Vagina (tissue), 2 donors: Measurements from ENCODE around the gene PFKL. TPM values are rescaled to one million over a fixed set of nuclear protein-coding genes. Genes with fewer than 3 reads are reported as not detected.
"Not testable (repeated sequence)": the region's sequence is repeated elsewhere in the genome, so short reads cannot be mapped to it uniquely, and the experiment has no call there.

Source experiments
- DNase-seq, 2 donors: peaks; one replicate each; pipeline ENCODE4 v3.0.0-alpha.2; 2017; ENCODE audit errors: extremely low spot score in 2 of 2
- H3K27ac ChIP-seq: fragments of 200-600 bp; sonication (generic); one replicate; pipeline ENCODE4 v1.5.1; 2019
- H3K27me3 ChIP-seq: fragments of 200-600 bp; sonication (generic); one replicate; pipeline ENCODE4 v1.5.1; 2019
- H3K36me3 ChIP-seq, 2 donors: fragments of 200-600 bp; sonication (generic); one replicate each; pipeline ENCODE4 v1.5.1; 2017 to 2019
- H3K4me1 ChIP-seq: fragments of 200-600 bp; sonication (generic); one replicate; pipeline ENCODE4 v1.5.1; 2019
- H3K4me3 ChIP-seq, 2 donors: fragments of 200-600 bp; sonication (generic); 1 replicate in 1 of 2; 2 replicates in 1 of 2; pipeline ENCODE4 v1.5.1; 2016 to 2019
- H3K9me3 ChIP-seq: fragments of 200-600 bp; sonication (generic); one replicate; pipeline ENCODE4 v1.5.1; 2019
- CTCF ChIP-seq, 3 experiments: fragments of 450-650 bp in 2 of 3; fragments of 200-600 bp in 1 of 3; sonication (generic) in 1 of 3; IDR thresholded peaks; one replicate each; pipeline ENCODE4 v1.5.1; 2017 to 2019; ENCODE audit warnings: antibody characterized with exemption in 3 of 3, mild to moderate bottlenecking in 2 of 3, moderate library complexity in 2 of 3
- POLR2A ChIP-seq, 2 donors: fragments of 450-650 bp; IDR thresholded peaks; one replicate each; pipeline ENCODE4 v1.6.1; 2017; ENCODE audit warnings: antibody characterized with exemption in 2 of 2, mild to moderate bottlenecking in 2 of 2, moderate library complexity in 2 of 2
- POLR2AphosphoS5 ChIP-seq, 2 donors: sonication (generic); formaldehyde crosslinking; IDR thresholded peaks; one replicate each; pipeline ENCODE4 v1.9.0; 2017; ENCODE audit warnings: antibody characterized with exemption in 2 of 2, mild to moderate bottlenecking in 2 of 2, low read depth in 1 of 2; ENCODE audit not compliant: insufficient read depth in 1 of 2
- intact Hi-C: fragments of 100-400 bp; cut with DNase I; formaldehyde crosslinking; loops from one replicate; pipeline ENCODE4 v1.15.1; 2023
- total RNA-seq: library from RNA; depleted of rRNA; stranded (reverse); fragments of >200 nt; gene quantifications from one replicate; pipeline ENCODE4 v1.2.3, GENCODE V29; 2016

PFKL gene
- total RNA-seq, 1 donor from 2014 or later: 79.1 TPM

- TF ChIP-seq POLR2AphosphoS5 (IDR thresholded peaks at IDR 0.05; ENCODE audit: insufficient read depth in 1 of 2, low read depth in 1 of 2): no peak
- TF ChIP-seq POLR2A (IDR thresholded peaks at IDR 0.05): no peak
- no peak for TF ChIP-seq CTCF (IDR thresholded peaks at IDR 0.05)
- Histone ChIP-seq H3K4me1 (no peaks in the 10 kb centered on the region), H3K27ac (no peak overlapping the region), H3K36me3 (no peaks in the 10 kb centered on the region), H3K4me3 (no peak overlapping the region), H3K9me3 (no peaks in the 10 kb centered on the region), H3K27me3 (no peaks in the 10 kb centered on the region)
- intact Hi-C loops: no loop called here
- no peak for DNase-seq
These were observed 59.5 kb downstream of the PFKL start for GRCh38 chr21:44359396-44359795.

GRCh38 chr21:44360159-44360558, 60.3 kb downstream of the PFKL start:
- no peak overlapping the region for H3K27ac ChIP-seq
- no peak for DNase-seq
- H3K36me3 ChIP-seq: no peaks in the 10 kb centered on the region
- H3K27me3 ChIP-seq: no peaks in the 10 kb centered on the region
- no peaks in the 10 kb centered on the region for H3K9me3 ChIP-seq
- intact Hi-C loops: no loop called here
- H3K4me1 ChIP-seq: no peaks in the 10 kb centered on the region
- no peak for TF ChIP-seq POLR2A (IDR thresholded peaks at IDR 0.05)
- TF ChIP-seq POLR2AphosphoS5 (IDR thresholded peaks at IDR 0.05; ENCODE audit: insufficient read depth in 1 of 2, low read depth in 1 of 2): no peak
- TF ChIP-seq CTCF (IDR thresholded peaks at IDR 0.05): no peak
- no peak overlapping the region for H3K4me3 ChIP-seq

GRCh38 chr21:44361903-44362302, 62.0 kb downstream of the PFKL start:
- H3K4me3 ChIP-seq, H3K4me1 ChIP-seq, H3K27me3 ChIP-seq, DNase-seq, H3K9me3 ChIP-seq, intact Hi-C loops, H3K36me3 ChIP-seq, H3K27ac ChIP-seq: not testable (repeated sequence)

DNA sequence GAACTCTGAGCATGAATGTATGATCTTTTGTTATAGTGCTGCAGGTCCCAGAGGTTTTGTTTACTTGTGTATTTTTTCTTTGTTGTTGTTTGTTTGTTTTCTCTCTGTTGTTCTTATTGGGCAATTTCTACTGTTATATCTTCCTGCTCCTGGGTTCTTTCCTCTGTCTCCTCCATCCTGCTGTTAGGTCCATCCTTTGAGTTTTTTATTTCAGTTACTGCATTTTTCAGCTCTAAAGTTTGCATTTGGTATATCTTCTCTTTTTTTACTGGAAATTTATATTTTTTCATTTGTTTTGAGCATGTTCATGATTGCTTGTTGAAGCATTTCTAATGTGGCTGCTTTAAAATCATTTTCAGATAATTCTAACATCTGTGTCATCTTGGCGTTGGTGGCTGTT, 63.4 kb downstream of the PFKL start:
- DNase-seq: no peak
- H3K27ac ChIP-seq: no peak overlapping the region
- H3K4me3 ChIP-seq: no peak overlapping the region
- H3K27me3 ChIP-seq: no peaks in the 10 kb centered on the region
- intact Hi-C loops: no loop called here
- H3K4me1 ChIP-seq: no peaks in the 10 kb centered on the region
- TF ChIP-seq POLR2A (IDR thresholded peaks at IDR 0.05): no peak
- no peaks in the 10 kb centered on the region for H3K9me3 ChIP-seq
- H3K36me3 ChIP-seq: no peaks in the 10 kb centered on the region

GRCh38 chr21:44364151-44365053, 64.5 kb downstream of the PFKL start:
- H3K36me3 ChIP-seq: no peaks in the 10 kb centered on the region
- no peak for DNase-seq

More at GRCh38 chr21:44364151-44365053, 64.5 kb downstream of the PFKL start:
- intact Hi-C loops: no loop called here
- Histone ChIP-seq H3K4me1 (no peaks in the 10 kb centered on the region), H3K27ac (no peak overlapping the region), H3K9me3 (no peaks in the 10 kb centered on the region), H3K4me3 (no peak overlapping the region), H3K27me3 (no peaks in the 10 kb centered on the region)
- TF ChIP-seq CTCF (IDR thresholded peaks at IDR 0.05) (no peak), POLR2A (IDR thresholded peaks at IDR 0.05) (no peak), POLR2AphosphoS5 (IDR thresholded peaks at IDR 0.05; ENCODE audit: insufficient read depth in 1 of 2, low read depth in 1 of 2) (no peak)
